ENCODE measurements around the gene OR4N5.
"Not testable (repeated sequence)": the region's sequence is repeated elsewhere in the genome, so short reads cannot be mapped to it uniquely, and the experiment has no call there.

OR4N5 gene

GRCh38 chr14:20138520-20138919, at the start of gene OR4N5:
TSS of gene OR4N5 (plus strand) at chr14:20138820. CDS start at chr14:20143736, 4,916 bp downstream.
- DNase-seq = no peak

- no peak for DNase-seq
Measured at GRCh38 chr14:20092050-20092449, 46.6 kb upstream of the OR4N5 start.

- no peak for DNase-seq
Measured at GRCh38 chr14:20093442-20093841, 45.2 kb upstream of the OR4N5 start.

GRCh38 chr14:20098926-20099770, 39.5 kb upstream of the OR4N5 start:
- not testable (repeated sequence) for DNase-seq

- no peak for DNase-seq
Measured at GRCh38 chr14:20110438-20110837, 28.2 kb upstream of the OR4N5 start, which contains the start of gene OR4K17. TSS of gene OR4K17 (plus strand) at chr14:20110739. CDS start at chr14:20117500, 6,761 bp downstream.

- DNase-seq = no peak
Measured at GRCh38 chr14:20112321-20112720, 26.3 kb upstream of the OR4N5 start.

- no peak for DNase-seq
Measured at GRCh38 chr14:20116748-20117147, 21.9 kb upstream of the OR4N5 start.

- no peak for DNase-seq
Measured at GRCh38 chr14:20118795-20119194, 19.8 kb upstream of the OR4N5 start.

GRCh38 chr14:20143911-20144310, 5.3 kb downstream of the OR4N5 start:
- DNase-seq = no peak

GRCh38 chr14:20144820-20145219, 6.2 kb downstream of the OR4N5 start:
- no peak for DNase-seq

- DNase-seq = no peak
Measured at GRCh38 chr14:20164462-20164861, 25.8 kb downstream of the OR4N5 start.

GRCh38 chr14:20167091-20167490, 28.5 kb downstream of the OR4N5 start:
- DNase-seq = no peak

- DNase-seq = not testable (repeated sequence)
Measured at GRCh38 chr14:20169852-20170251, 31.2 kb downstream of the OR4N5 start.

GRCh38 chr14:20174205-20174604, 35.6 kb downstream of the OR4N5 start:
- DNase-seq = not testable (repeated sequence)

- DNase-seq = no peak
Measured at GRCh38 chr14:20176330-20176729, 37.7 kb downstream of the OR4N5 start.

GRCh38 chr14:20177433-20177974, 38.9 kb downstream of the OR4N5 start:
- DNase-seq = no peak

GRCh38 chr14:20179218-20179617, 40.6 kb downstream of the OR4N5 start:
- DNase-seq = no peak

GRCh38 chr14:20179880-20180279, 41.3 kb downstream of the OR4N5 start:
- DNase-seq = no peak

GRCh38 chr14:20180486-20180885, 41.9 kb downstream of the OR4N5 start:
- DNase-seq = no peak

- no peak for DNase-seq
Measured at GRCh38 chr14:20184181-20184580, 45.6 kb downstream of the OR4N5 start.

GRCh38 chr14:20190596-20190995, 52.0 kb downstream of the OR4N5 start, which contains the start of gene OR11G2:
TSS of gene OR11G2 (plus strand) at chr14:20190896. CDS start at chr14:20197438, 6,542 bp downstream.
- DNase-seq = no peak

GRCh38 chr14:20191396-20191795, 52.8 kb downstream of the OR4N5 start:
- DNase-seq = no peak

- DNase-seq = no peak
Measured at GRCh38 chr14:20194101-20194500, 55.5 kb downstream of the OR4N5 start.

Data from GOT3 (cell line).